Stimulated activated CD8-positive, alpha-beta memory T cell treated with anti-CD3 and anti-CD28 coated beads, Interleukin-4, amount 100 ng/mL, for 48 hours (primary cell): ENCODE data around the gene TCF23.
"Not testable (repeated sequence)": the region's sequence is repeated elsewhere in the genome, so short reads cannot be mapped to it uniquely, and the experiment has no call there.

Experiments
- DNase-seq: peaks from one replicate; pipeline ENCODE4 v3.0.0-alpha.2; 2020

The TCF23 gene

DNA sequence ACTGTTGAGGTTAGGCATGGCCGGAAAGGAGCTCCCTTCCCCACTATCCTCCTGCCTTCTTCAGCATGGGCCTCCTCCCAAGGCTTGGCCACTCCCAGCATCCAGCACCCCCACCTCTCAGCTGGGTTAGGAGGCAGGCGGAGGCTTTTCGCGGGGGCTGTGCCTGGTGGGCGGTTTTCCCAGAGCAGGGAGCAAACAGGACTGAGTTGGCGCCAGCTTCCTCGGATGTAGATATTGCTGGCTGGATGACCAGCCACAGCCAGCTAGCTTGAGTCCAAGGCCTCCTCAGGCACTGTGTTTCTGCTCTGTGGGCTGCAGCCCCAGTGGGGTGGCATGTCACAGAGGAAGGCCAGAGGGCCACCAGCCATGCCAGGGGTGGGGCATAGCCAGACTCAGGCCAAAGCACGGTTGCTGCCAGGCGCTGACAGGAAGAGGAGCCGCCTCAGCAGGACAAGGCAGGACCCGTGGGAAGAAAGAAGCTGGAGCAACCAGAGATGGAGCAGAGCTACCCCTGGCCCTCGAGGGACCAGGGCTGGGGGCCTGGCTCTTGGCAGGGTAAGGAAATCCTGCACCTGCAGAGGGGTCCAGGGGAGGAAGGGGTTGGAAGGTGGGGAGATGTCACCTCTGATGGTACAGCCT, at the start of gene TCF23:
Gene TCF23 (plus strand): TSS at position 204 of the 639 bp plus-strand sequence. CDS start 130 bp downstream, at position 334.
- no peak for DNase-seq

DNA sequence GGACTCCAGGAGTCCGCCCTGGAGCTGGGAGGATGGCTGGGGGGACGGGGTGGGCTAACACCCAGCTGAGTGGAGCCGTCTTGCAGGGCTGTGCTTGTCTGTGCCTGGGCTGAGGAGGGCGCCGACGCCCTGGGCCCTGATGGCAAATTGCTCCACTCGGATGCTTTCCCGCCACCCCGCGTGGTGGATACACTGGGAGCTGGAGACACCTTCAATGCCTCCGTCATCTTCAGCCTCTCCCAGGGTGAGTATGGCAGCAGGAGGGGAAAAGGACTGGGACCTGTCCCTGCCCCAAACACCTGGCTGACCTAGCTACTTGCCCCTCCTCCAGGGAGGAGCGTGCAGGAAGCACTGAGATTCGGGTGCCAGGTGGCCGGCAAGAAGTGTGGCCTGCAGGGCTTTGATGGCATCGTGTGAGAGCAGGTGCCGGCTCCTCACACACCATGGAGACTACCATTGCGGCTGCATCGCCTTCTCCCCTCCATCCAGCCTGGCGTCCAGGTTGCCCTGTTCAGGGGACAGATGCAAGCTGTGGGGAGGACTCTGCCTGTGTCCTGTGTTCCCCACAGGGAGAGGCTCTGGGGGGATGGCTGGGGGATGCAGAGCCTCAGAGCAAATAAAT, 49.4 kb upstream of the TCF23 start:
- DNase-seq, result no peak

DNA sequence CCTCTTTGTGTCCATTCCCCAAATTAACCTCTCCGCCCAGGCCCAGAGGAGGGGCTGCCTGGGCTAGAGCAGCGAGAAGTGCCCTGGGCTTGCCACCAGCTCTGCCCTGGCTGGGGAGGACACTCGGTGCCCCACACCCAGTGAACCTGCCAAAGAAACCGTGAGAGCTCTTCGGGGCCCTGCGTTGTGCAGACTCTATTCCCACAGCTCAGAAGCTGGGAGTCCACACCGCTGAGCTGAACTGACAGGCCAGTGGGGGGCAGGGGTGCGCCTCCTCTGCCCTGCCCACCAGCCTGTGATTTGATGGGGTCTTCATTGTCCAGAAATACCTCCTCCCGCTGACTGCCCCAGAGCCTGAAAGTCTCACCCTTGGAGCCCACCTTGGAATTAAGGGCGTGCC, 48.8 kb upstream of the TCF23 start:
- DNase-seq, result no peak

DNA sequence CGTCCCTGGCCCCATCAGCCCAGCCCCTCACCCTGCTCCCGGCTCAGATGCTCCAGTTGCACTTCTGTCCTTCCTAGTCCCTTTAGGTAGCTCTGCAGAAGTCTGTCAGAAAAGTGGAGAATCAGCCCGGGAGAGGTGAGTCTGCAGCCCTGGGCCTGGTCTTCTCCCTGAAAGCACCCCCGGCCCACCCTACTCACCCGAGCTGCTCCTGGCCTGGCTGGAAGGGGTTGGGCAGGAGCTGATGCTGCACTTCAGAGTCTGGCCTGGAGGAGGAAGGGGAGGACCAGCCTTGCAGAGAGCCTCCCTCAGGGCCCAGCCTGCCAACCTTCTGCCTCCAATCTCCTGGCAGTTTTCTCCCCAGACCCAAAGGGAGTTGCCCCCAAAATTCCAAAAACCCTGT, 46.5 kb upstream of the TCF23 start:
- DNase-seq, result no peak

DNA sequence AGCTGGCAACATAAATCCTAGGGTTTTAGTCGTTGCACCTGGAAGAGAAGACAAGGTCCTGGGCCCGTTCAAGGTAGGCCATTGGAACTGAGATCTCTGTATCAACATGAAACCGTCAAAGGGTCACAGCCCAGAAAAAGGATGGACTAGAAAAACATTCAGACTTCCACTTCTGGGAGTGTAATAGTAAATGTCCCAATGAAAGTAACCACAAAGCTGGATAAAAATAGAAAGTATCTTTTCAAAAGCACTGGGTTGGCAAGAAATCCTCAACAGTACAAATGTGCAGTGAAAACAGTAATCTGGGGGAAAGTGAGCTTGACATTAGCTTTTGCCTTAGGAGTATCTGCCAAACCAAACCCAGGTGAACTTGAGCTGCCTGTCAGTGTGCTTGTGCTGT, 42.8 kb upstream of the TCF23 start:
- no peak for DNase-seq

DNA sequence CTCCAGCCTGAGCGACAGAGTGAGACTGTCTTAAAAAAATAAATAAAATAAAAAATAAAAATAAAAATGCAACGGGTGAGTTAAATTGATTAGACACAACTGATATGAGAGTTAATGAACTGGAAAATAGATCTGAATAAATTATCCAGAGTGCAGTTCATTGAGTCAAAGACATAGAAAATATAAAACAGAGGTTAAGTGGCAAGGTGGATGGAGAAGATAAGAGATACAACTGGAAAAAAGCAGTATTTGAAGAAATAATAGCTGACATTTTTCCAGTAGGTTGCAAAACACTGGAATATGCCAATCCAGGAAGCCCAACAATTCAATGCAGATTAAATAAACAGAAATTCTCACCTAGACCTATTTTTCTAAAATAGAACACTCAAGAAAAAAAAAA, 40.6 kb upstream of the TCF23 start:
- no peak for DNase-seq

DNA sequence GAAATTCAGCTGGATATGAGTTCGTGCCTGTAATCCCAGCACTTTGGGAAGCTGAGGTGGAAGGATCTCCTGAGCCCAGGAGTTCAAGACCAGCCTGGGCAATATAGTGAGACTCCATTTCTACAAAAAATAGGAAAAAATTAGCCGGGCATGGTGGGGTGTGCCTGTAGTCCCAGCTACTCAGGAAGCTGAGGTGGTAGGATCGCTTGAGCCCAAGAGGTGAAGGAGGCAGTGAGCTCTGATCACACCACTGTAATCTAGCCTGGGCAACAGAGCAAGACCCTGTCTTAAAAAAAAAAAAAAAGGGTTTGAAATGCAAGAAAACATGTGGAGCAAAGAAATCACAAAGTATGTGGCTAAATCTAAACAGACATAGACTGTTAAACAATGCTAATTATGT, 39.7 kb upstream of the TCF23 start:
- no peak for DNase-seq

DNA sequence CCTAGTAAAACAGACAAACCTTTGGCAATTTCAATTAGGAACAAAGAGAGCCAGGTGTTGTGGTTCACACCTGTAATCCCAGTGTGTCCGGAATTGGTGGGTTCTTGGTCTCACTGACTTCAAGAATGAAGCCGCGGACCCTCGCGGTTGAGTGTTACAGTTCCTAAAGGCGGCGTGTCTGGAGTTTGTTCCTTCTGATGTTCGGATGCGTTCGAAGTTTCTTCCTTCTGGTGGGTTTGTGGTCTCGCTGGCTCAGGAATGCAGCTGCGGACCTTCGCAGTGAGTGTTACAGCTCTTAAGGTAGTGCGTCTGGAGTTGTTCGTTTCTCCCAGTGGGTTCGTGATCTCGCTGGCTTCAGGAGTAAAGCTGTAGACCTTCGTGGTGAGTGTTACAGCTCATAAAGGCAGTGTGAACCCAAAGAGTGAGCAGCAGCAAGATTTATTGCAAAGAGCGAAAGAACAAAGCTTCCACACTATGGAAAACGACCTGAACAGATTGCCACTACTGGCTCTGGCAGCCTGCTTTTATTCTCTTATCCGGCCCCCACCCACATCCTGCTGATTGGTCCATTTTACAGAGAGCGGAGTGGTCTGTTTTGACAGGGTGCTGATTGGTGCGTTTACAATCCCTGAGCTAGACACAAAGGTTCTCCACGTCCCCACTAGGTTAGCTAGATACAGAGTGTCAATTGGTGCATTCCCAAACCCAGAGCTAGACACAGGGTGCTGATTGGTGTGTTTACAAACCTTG, 38.0 kb upstream of the TCF23 start:
- not testable (repeated sequence) for DNase-seq

DNA sequence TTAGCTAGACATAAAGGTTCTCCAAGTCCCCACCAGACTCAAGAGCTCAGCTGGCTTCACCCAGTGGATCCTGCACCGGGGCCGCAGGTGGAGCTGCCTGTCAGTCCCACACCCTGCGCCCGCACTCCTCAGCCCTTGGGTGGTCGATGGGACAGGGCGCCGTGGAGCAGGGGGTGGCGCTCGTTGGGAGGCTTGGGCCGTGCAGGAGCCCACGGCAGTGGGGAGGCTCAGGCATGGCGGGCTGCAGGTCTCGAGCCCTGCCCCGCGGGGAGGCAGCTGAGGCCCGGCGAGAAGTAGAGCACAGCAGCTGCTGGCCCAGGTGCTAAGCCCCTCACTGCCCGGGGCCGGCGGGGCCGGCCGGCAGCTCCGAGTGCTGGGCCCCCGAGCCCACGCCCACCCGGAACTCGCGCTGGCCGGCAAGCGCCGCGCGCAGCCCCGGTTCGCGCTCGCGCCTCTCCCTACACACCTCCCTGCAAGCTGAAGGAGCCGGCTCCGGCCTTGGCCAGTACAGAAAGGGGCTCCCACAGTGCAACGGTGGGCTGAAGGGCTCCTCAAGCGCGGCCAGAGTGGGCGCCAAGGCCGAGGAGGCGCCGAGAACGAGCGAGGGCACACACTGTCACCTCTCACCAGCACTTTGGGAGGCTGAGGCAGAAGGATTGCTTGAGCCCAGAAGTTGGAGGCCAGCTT, 37.3 kb upstream of the TCF23 start:
- DNase-seq, result not testable (repeated sequence)

DNA sequence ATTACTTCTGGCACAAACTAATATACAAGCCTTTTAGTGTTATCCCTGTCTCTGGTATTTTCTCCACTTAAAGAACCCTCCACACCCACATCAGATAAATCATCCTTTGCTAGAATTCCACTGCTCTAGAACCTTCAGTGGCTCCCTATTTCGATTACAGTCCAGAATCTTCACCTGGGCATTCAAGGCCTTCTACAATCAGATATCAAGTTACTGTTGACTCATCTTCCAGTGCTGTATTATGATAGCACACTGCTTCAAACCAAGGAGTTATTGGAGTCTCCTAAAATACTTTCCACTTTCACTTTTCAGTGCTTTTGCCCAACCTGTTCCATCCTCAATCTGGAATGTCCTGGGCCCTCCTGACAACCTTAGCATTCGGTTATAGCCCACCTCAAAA, 33.3 kb upstream of the TCF23 start:
- DNase-seq, result no peak

DNA sequence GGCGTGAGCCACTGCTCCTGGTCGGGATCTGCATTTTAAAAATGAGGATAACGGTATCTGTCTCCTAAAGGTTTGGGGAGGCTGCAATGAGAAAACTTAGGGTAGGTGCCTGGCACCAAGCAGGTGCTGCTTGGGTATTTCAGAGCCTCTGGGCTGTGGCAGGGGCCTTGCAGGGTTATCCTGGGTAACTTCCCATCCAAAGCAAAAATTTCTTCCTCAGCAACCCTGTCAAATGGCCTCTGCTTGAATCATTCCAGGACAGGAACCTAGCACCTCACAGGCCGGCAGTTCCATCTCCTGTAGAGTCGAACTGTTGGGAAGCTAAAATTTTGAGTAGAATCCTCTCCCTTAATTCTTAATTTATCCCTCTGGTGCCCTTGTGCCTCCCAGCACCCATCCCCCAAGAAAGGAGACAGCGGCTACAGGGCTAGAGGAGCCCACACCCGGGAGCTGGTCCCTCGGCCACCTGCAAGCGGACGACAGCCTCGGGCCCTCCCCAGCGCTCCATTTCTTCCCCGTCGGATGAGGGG, 30.7 kb upstream of the TCF23 start:
- DNase-seq, result no peak

DNA sequence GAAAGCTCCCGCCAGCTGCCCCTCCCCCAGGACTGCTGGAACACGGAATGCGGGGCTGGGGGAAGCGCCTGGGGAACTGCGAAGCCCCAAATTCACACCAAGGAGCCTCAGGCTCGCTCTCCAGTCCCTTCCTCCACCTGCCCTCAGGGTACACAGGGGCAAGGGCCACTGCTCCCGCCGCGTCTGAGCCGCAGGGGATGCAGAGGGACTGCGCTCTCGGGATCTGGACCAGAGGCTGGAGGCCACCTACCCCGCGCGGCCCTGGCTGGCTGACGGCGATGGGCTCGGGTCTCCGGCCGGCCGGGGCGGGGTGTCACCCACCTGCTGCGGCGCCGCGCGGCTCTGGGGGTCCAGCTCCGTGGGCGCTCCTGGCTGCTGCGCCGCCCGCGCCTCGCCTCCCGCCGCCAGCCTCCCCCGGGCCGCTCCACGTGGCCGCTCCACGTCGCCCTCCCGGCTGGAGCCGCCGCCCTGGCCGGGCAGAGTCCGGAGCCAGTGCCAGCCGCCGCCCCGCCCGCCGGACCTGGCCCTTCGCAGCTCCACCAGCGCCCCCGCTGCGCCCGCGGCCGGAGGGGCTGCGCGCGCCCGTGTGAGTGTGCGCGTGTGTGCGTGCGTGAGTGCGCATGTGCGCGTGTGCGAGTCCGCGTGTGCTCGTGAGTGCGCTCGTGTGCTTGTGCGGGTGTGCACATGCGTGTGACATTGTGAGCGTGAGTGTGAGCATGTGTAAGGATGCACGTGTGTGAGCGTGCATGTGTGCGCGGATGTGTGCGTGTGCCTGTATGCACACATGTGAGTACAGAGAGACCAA, 30.1 kb upstream of the TCF23 start, which contains the start of gene CGREF1:
Gene CGREF1 (minus strand): TSS at position 604 of the 805 bp plus-strand sequence. CDS start 14,762 bp downstream, outside the sequence.
- DNase-seq, result peak; percentile 41

DNA sequence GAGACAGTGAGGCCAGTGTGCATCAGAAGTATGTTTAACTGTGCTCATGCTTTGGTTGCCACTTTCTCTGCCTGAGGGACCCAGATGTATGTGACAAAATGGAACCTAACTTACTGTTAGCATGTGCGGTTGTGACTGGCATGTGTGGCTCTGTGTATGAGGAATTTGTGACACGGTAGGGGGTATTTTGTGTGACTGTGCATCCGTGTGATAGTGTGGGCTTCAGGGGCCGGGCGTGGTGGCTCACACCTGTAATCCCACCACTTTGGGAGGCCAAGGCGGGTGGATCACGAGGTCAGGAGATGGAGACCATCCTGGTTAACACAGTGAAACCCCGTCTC, 29.5 kb upstream of the TCF23 start:
- not testable (repeated sequence) for DNase-seq

DNA sequence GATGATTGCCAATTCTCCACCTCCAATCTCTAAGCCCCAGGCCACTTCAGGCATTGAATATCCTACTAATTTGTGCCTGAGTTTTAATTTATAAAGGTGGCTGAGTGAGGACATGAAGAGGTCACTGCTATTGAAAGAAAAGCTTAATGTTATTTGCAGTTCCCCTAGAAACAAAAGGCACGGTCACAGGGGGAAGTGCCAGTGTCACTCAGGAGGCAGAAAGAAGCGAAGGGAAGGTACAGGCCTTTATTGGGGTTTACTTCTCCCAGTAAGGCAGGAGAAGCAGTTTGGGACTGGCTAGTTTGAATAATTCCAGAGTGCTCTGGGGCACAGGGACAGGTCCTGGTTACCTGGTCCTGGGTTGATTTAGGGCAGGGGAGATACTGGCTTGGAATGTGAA, 26.9 kb upstream of the TCF23 start:
- no peak for DNase-seq

DNA sequence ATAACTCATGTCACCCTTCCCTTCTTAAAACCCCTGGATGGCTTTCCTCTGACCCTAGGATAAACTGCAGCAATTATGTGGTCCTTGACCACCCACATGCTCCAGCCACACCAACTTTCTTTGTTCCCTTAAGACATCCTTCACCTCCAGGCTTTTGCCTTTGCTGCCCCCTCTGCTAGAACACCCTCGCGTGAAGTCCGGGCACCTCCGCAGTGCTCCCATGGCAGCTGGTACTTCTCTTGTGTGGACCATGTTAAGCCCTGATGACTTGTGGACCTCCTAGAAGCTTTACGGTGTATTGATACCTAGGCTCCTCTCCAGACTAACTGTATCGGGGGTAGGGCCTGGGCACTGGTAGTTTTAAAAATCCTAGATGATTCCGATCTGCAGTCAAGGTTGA, 26.0 kb upstream of the TCF23 start:
- no peak for DNase-seq

DNA sequence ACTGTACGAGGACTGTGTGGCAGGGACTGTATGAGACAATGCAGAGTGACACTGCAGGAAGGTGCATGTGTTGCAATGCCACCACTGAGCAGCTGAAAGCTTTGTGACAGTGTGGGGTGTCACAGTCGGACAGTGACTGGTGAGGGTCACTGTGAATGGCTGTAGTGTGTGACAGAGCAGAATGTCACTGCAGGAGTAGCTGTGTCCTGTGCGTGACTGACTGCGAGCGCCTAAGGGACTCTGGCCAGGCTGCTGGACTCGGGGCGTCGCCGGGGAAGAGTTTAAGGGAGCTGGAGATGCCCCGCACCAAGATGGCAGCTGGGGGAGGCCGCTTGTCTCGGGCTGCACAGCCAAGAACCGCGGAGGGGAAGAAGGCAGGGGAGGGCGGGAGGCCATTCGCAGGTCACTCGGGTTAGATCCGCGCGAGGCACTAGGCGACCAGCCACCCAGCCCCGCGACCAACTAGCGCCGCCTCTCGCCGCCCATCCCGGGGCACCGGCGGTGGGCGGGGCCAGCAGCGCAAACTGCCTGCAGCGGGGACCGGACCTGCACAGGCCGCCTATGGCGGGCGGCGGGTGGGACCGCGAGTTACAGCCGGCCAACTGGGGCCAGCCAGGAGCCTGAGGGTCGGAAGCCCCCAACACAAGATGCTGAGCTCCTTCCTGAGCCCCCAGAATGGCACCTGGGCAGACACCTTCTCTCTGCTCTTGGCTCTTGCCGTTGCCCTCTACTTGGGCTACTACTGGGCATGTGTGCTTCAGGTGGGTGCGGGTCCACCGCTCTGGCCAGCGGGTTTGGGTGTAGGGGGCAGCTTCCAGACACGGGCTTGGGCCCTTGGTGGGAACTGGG, 25.3 kb upstream of the TCF23 start, which contains the start of gene ABHD1:
Gene ABHD1 (plus strand): TSS at position 514 of the 849 bp plus-strand sequence. CDS start 134 bp downstream, at position 648.
- peak; percentile 75 for DNase-seq

DNA sequence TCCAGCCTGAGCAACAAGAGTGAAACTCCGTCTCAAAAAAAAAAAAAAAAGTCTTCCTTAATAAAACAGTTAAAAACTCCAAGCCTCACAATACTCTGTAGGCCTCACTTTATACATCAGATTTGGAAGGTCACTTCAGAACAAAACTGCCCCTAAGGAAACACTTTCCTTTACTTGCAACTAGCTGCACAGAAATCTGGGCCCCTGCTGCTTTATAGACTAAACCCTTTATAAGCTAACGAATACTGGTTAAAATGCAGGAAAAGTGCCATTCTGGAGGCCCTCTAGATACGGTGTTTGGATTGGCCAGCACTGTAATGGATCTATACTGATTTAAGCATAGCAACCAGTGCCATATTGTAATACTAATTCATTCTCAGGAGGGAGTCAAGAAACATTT, 23.7 kb upstream of the TCF23 start:
- no peak for DNase-seq

DNA sequence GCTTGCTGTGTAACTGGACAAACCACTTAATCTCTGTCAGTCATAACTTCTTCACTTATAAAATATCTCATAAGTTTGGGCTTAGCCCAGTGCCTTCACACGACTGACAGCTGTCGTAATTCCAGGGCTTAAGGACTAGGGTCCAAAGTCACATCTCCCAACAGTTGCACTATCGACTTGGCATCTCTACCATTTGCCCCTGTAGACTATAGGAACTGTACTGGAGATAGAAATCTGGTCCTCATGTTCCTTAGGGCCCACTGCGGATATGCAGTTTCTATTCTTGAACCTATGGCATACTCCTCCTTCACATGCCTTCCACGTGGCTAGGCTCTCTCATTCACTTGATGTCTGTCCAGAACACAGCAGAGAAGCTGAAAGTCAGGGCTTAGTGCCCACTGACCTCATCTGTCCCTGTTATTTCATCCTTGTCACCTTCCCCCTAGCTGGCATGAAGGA, 22.5 kb upstream of the TCF23 start:
- no peak for DNase-seq

DNA sequence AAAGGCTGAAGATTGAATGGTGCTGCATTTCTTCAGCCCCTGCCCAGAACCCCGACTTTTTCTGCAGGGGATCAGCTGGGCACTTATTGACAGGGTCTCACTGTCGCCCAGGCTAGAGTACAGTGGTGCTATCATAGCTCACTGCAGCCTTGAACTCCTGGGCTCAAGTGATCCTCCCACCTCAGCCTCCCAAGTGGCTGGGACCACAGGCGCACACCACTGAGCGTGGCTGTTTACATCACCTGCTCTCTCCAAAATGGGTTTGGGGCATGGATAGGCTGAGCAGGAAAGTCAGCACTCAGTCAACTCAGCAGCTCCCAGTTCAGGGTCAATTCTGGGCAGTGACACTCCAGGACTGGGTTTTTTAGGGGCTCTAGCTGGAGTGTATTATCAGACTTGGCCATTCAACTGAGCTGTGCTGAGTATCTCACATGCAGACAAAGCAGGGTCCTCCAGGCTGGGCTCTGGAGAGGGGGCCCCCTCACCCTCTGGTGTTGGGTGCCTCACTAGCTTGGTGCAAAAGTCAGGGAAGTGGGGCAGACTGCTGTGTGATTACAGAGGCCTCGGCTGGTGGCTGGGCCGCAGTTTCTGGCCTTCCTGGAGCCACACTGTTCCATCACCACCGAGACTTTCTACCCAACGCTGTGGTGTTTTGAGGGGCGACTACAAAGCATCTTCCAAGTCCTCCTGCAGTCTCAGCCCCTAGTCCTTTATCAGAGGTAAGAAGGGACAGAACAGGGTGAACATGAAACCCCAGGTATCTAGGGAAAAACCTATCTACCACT, 20.7 kb upstream of the TCF23 start:
- DNase-seq, result no peak
